Activated CD4-positive, alpha-beta T cell treated with anti-CD3 and anti-CD28 coated beads for 36 hours (primary cell): ENCODE data around the gene IYD. TPM values are rescaled to one million over a fixed set of nuclear protein-coding genes. Genes with fewer than 3 reads are reported as not detected.
"Not testable (repeated sequence)": the region's sequence is repeated elsewhere in the genome, so short reads cannot be mapped to it uniquely, and the experiment has no call there.

Experiments
- ATAC-seq: fragments of 200-7000 bp; cut with Tn5 transposase; one replicate; pipeline ENCODE4 v1.10.0; 2021; ENCODE audit warnings: mild to moderate bottlenecking, moderate library complexity
- CTCF ChIA-PET: fragments of 350-600 bp; sonication (Branson Sonifier 250); formaldehyde crosslinking; loops from one replicate; lab custom pipeline; 2021; ENCODE audit warnings: antibody characterized with exemption; lab: Charles Lee
- POLR2A ChIA-PET: fragments of 350-600 bp; sonication (Branson Sonifier 250); formaldehyde crosslinking; loops from one replicate; lab custom pipeline; 2021; ENCODE audit warnings: antibody characterized with exemption, inconsistent platforms; lab: Charles Lee
- DNase-seq: peaks from one replicate; pipeline ENCODE4 v3.0.0-alpha.2; 2020
- H3K27ac Mint-ChIP-seq: one replicate; pipeline ENCODE4 v1.8.0; 2021; ENCODE audit warnings: mixed read lengths
- H3K27me3 Mint-ChIP-seq: one replicate; pipeline ENCODE4 v1.8.0; 2021; ENCODE audit warnings: mixed read lengths
- H3K36me3 Mint-ChIP-seq: one replicate; pipeline ENCODE4 v1.8.0; 2021; ENCODE audit warnings: low read depth, mixed read lengths
- H3K4me1 Mint-ChIP-seq: one replicate; pipeline ENCODE4 v1.8.0; 2021; ENCODE audit warnings: mixed read lengths
- H3K4me3 Mint-ChIP-seq: one replicate; pipeline ENCODE4 v1.8.0; 2021; ENCODE audit warnings: mild to moderate bottlenecking, moderate library complexity, mixed read lengths
- H3K9me3 Mint-ChIP-seq: one replicate; pipeline ENCODE4 v1.8.0; 2021; ENCODE audit warnings: low read depth, mixed read lengths
- intact Hi-C, 2 experiments: fragments of 100-400 bp; cut with DNase I in 1 of 2; cut with micrococcal nuclease in 1 of 2; formaldehyde crosslinking; loops; one replicate each; pipeline versions ENCODE4 v1.14.2 to v1.15.1; 2022 to 2024; cut with DNase I, micrococcal nuclease
- total RNA-seq, 2 experiments: library from RNA; stranded (reverse); gene quantifications; one replicate each; pipeline ENCODE4 v1.2.3, GENCODE V29; 2021

The IYD gene
- total RNA-seq, 2 experiments from 2014 or later = not detected

- Mint-ChIP-seq H3K27ac (no peak overlapping the region), H3K36me3 (no peaks in the 10 kb centered on the region), H3K4me1 (no peaks in the 10 kb centered on the region), H3K4me3 (no peak overlapping the region), H3K9me3 (peaks cover 8% of the 10 kb centered on the region), H3K27me3 (peaks cover 4% of the 10 kb centered on the region)
- no peak for DNase-seq
- ChIA-PET CTCF (no interaction called here), POLR2A (no interaction called here)
- ATAC-seq = no peak
- intact Hi-C loops = no loop called here
Measured at GRCh38 chr6:150435360-150435759, 66.5 kb downstream of the IYD start.

DNA sequence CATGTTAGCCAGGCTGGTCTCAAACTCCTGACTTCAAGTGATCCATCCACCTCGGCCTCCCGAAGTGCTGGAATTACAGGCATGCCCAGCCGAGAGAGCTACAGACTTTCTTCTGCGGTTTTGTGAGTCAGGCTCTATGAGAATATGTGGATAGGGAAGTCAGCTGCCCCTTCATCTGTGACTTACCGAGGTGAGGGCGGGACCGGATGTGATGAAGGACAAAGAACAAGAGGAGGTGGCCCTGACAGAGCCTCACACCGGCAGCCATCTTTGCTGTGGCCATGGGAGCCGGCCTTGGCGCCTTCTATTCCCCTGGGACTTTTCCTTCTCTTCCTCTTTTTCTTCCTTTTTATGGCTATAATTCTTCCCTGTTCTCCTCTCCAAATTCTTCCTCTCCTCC lies 67.0 kb downstream of the IYD start:
- DNase-seq = no peak
- peaks cover 4% of the 10 kb centered on the region for H3K27me3 Mint-ChIP-seq
- peaks cover 9% of the 10 kb centered on the region for H3K9me3 Mint-ChIP-seq
- intact Hi-C loops = no loop called here
- H3K27ac Mint-ChIP-seq = no peak overlapping the region
- no peak overlapping the region for H3K4me3 Mint-ChIP-seq
- ChIA-PET CTCF (no interaction called here), POLR2A (no interaction called here)
- no peaks in the 10 kb centered on the region for H3K36me3 Mint-ChIP-seq
- no peak for ATAC-seq
- no peaks in the 10 kb centered on the region for H3K4me1 Mint-ChIP-seq

GRCh38 chr6:150439373-150439772 lies 70.6 kb downstream of the IYD start:
- intact Hi-C loops = no loop called here
- H3K27ac Mint-ChIP-seq = no peak overlapping the region
- ChIA-PET CTCF (no interaction called here), POLR2A (no interaction called here)
- no peaks in the 10 kb centered on the region for H3K4me1 Mint-ChIP-seq
- H3K4me3 Mint-ChIP-seq = no peak overlapping the region
- peaks cover 9% of the 10 kb centered on the region for H3K9me3 Mint-ChIP-seq
- DNase-seq (no peak), ATAC-seq (no peak)
- no peaks in the 10 kb centered on the region for H3K36me3 Mint-ChIP-seq
- H3K27me3 Mint-ChIP-seq = peaks cover 4% of the 10 kb centered on the region

DNA sequence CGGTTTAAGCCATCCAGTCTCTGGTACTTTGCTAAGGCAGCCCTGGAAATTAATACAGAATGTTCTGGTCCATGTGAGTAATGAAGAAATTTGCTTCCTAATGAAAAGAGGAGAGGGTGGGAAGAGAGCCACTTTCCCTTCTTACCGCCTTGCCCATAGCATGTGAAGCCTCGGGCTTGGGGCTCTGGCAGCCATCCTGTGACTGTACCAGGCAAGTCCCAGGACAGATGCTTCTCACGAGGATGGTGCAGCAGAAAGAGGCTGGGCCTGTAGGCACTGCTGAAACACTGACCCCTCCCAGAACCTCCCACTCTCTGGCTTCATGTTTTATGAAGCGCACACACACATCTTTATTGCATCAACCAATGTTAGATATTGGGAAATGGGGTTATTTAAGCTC lies 74.8 kb downstream of the IYD start:
- intact Hi-C loops = no loop called here
- DNase-seq (no peak), ATAC-seq (no peak)
- Mint-ChIP-seq H3K27me3 (peaks cover 4% of the 10 kb centered on the region), H3K4me3 (no peak overlapping the region), H3K4me1 (no peaks in the 10 kb centered on the region), H3K9me3 (peaks cover 9% of the 10 kb centered on the region), H3K27ac (no peak overlapping the region), H3K36me3 (no peaks in the 10 kb centered on the region)
- POLR2A ChIA-PET = no interaction called here
- CTCF ChIA-PET = interaction anchor here (0.7 to 1.0 kb wide), 3 partner anchors 12 to 215 kb away, joined by 3 to 4 read pairs (median 3); no protein-coding TSS in a partner anchor

DNA sequence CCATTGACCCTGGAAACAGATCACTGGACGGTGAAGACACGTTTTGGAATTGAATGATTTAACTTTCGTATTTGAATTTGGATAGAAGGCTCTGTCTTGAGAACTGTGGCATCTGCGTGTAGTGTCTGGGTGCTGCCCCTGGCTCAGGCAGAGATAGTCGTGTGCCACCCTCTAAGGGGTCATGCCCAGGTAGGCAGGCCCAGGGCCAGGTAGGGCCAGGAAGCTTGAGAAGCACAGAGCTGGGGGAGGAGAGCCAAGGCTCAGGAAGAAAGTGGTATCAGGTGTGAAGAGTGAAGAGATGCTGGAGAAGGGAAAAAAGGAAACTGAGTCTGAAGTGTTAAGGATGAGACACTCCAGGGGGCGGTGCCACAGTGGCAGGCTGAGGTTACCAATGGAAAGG lies 75.5 kb downstream of the IYD start:
- ChIA-PET POLR2A (no interaction called here), CTCF (interaction anchor here (0.7 to 1.0 kb wide), 3 partner anchors 12 to 216 kb away, joined by 3 to 4 read pairs (median 3); no protein-coding TSS in a partner anchor)
- Mint-ChIP-seq H3K4me1 (no peaks in the 10 kb centered on the region), H3K27me3 (peaks cover 4% of the 10 kb centered on the region), H3K27ac (no peak overlapping the region), H3K9me3 (peaks cover 8% of the 10 kb centered on the region), H3K36me3 (no peaks in the 10 kb centered on the region), H3K4me3 (no peak overlapping the region)
- DNase-seq = no peak
- intact Hi-C loops = no loop called here
- ATAC-seq = no peak

GRCh38 chr6:150445486-150445885 lies 76.7 kb downstream of the IYD start:
- no peak overlapping the region for H3K27ac Mint-ChIP-seq
- H3K36me3 Mint-ChIP-seq = no peaks in the 10 kb centered on the region
- CTCF ChIA-PET = interaction anchor here (0.9 kb wide), 1 partner anchor 27 kb away, joined by 4 read pairs; no protein-coding TSS in a partner anchor
- H3K9me3 Mint-ChIP-seq = no peaks in the 10 kb centered on the region
- no peak for ATAC-seq
- H3K4me3 Mint-ChIP-seq = no peak overlapping the region
- no peak for DNase-seq
- H3K27me3 Mint-ChIP-seq = peaks cover 4% of the 10 kb centered on the region
- intact Hi-C loops = no loop called here
- H3K4me1 Mint-ChIP-seq = no peaks in the 10 kb centered on the region
- POLR2A ChIA-PET = no interaction called here

- Mint-ChIP-seq H3K27ac (no peak overlapping the region), H3K9me3 (no peaks in the 10 kb centered on the region), H3K27me3 (peaks cover 2% of the 10 kb centered on the region), H3K4me1 (no peaks in the 10 kb centered on the region), H3K36me3 (no peaks in the 10 kb centered on the region), H3K4me3 (no peak overlapping the region)
- CTCF ChIA-PET = interaction anchor here (0.6 to 1.3 kb wide), 2 partner anchors 290 to 367 kb away, joined by 3 read pairs; no protein-coding TSS in a partner anchor
- ATAC-seq (no peak), DNase-seq (no peak)
- intact Hi-C loops = no loop called here
- POLR2A ChIA-PET = interaction anchor here (0.5 kb wide), 1 partner anchor 33 kb away, joined by 3 read pairs; no protein-coding TSS in a partner anchor
Measured at GRCh38 chr6:150448221-150448620, 79.4 kb downstream of the IYD start.

DNA sequence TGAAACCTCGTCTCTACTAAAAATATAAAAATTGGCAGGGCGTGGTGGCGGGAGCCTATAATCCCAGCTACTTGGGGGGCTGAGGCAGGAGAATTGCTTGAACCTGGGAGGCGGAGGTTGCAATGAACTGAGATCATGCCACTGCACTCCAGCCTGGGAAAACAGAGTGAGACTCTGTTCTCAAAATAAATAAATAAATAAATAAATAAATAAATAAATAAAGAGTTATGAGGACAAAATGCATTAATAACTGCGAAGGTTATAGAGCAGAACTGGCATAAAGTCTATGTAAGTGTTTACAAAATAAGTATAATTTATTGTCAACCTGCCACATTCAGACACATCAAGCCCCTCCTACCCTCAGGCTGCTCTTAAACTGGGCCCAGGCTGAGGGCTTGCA lies 80.2 kb downstream of the IYD start:
- H3K9me3 Mint-ChIP-seq, DNase-seq, H3K27ac Mint-ChIP-seq, H3K4me1 Mint-ChIP-seq, H3K4me3 Mint-ChIP-seq, intact Hi-C loops, POLR2A ChIA-PET, H3K27me3 Mint-ChIP-seq, ATAC-seq, H3K36me3 Mint-ChIP-seq: not testable (repeated sequence)
- CTCF ChIA-PET = interaction anchor here (1.3 kb wide), 1 partner anchor 366 kb away, joined by 3 read pairs; no protein-coding TSS in a partner anchor

DNA sequence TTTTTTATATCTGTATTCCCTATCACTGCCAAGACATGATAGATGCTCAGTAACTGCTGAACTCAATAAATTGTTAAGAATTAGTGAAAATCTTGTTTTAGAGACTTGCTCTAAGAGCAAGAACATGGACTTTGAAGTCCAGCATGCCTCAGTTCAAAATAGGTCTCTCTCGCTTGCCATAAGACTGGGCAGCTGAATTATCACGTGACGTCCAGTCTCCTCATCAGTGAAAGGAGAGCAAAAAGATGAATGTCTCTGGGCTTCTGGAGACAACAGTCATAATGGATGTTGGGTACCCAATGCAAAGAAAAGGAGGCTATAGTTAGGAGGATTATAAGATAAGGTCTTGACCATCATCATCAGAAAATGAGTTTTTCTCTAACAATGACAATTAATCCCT lies 82.1 kb downstream of the IYD start:
- H3K27me3 Mint-ChIP-seq = peaks cover 5% of the 10 kb centered on the region
- no peak overlapping the region for H3K27ac Mint-ChIP-seq
- ATAC-seq (no peak), DNase-seq (no peak)
- intact Hi-C loops = no loop called here
- ChIA-PET CTCF (interaction anchor here (0.6 kb wide), 2 partner anchors 32 to 1446 kb away, joined by 3 read pairs; no protein-coding TSS in a partner anchor), POLR2A (no interaction called here)
- H3K36me3 Mint-ChIP-seq = no peaks in the 10 kb centered on the region
- no peaks in the 10 kb centered on the region for H3K4me1 Mint-ChIP-seq
- H3K9me3 Mint-ChIP-seq = no peaks in the 10 kb centered on the region
- H3K4me3 Mint-ChIP-seq = no peak overlapping the region

DNA sequence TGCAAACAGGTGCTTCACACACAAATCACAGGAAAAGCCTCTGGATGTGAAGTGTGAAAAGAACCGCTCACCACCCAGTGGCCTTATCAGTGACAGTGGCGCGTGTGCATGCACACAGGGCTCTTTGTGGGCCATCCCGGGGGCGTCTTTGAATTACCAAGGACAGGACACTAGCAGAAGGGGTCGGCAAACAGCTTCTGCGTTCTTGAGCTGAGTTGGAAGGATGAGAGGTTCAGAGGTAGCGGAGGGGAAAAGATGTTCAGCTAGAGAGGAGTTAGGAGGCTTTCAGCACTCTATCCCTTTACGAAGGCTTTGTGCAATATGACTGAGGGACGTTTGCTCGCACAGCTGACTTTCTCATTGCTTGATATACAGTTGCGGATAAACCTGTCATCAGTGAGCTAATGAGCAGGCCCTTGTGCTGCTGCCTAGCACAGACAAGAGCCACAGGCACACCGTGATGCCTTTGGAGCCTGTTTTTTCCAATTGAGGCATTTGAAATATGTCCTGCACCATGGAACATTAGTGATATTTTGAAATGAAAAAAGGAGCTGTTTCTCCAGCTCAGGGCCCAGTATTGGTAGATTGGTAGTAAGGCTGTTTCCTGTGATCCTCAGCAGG lies 83.1 kb downstream of the IYD start:
- no peak for DNase-seq
- CTCF ChIA-PET = no interaction called here
- ATAC-seq = no peak
- Mint-ChIP-seq H3K4me1 (no peaks in the 10 kb centered on the region), H3K27ac (no peak overlapping the region), H3K9me3 (no peaks in the 10 kb centered on the region), H3K4me3 (no peak overlapping the region), H3K36me3 (no peaks in the 10 kb centered on the region), H3K27me3 (peaks cover 3% of the 10 kb centered on the region)
- intact Hi-C loops = no loop called here
- POLR2A ChIA-PET = no interaction called here

- no peaks in the 10 kb centered on the region for H3K36me3 Mint-ChIP-seq
- no peak overlapping the region for H3K4me3 Mint-ChIP-seq
- intact Hi-C loops = no loop called here
- POLR2A ChIA-PET = no interaction called here
- peaks cover 3% of the 10 kb centered on the region for H3K27me3 Mint-ChIP-seq
- no peaks in the 10 kb centered on the region for H3K9me3 Mint-ChIP-seq
- no peak for ATAC-seq
- no peaks in the 10 kb centered on the region for H3K4me1 Mint-ChIP-seq
- CTCF ChIA-PET = interaction anchor here (0.6 kb wide), 1 partner anchor 584 kb away, joined by 3 read pairs; no protein-coding TSS in a partner anchor
- no peak overlapping the region for H3K27ac Mint-ChIP-seq
- DNase-seq = no peak
Measured at GRCh38 chr6:150452428-150453243, 83.8 kb downstream of the IYD start.
